ENCODE results near the gene MYO3B. TPM values are rescaled to one million over a fixed set of nuclear protein-coding genes. Genes with fewer than 3 reads are reported as not detected.

MYO3B gene
- polyA plus RNA-seq, 1 donor (not counting 4 experiments of a cell fraction or from before 2014, with no cell fraction given) = 4.4 TPM

- Histone ChIP-seq H3K9me3 (ENCODE audit: control insufficient read depth, low read depth, low read length) (no peaks in the 10 kb centered on the region), H4K20me1 (ENCODE audit: control insufficient read depth, extremely low read depth, insufficient read depth, low read length) (no peaks in the 10 kb centered on the region), H3K9ac (ENCODE audit: control insufficient read depth, extremely low read depth, insufficient read depth, low read length) (no peak overlapping the region), H3K4me2 (ENCODE audit: control insufficient read depth, extremely low read depth, insufficient read depth, low read depth, low read length) (no peak overlapping the region), H3K27me3 (ENCODE audit: control insufficient read depth, extremely low read depth, insufficient read depth, low read length) (no peaks in the 10 kb centered on the region), H2AFZ (ENCODE audit: control insufficient read depth, low read length) (no peak overlapping the region), H3K4me3 (ENCODE audit: control insufficient read depth in 2 of 3, extremely low read depth in 1 of 3, insufficient read depth in 2 of 3, low read depth in 1 of 3, low read length in 3 of 3) (no peak overlapping the region), H3K79me2 (ENCODE audit: control insufficient read depth, insufficient read depth, low read length) (no peaks in the 10 kb centered on the region), H3K27ac (ENCODE audit: control insufficient read depth, insufficient read depth, low read length) (no peak overlapping the region), H3K36me3 (ENCODE audit: control insufficient read depth in 2 of 2, extremely low read depth in 1 of 2, insufficient read depth in 2 of 2, low read length in 2 of 2) (no peaks in the 10 kb centered on the region), H3K4me1 (ENCODE audit: control insufficient read depth, extremely low read depth, insufficient read depth, low read length) (no peaks in the 10 kb centered on the region), H3K9me1 (ENCODE audit: control insufficient read depth, extremely low read depth, insufficient read depth, low read length) (no peaks in the 10 kb centered on the region)
- dilution Hi-C loops (cut with MboI; ENCODE audit: extremely low pct_ligation_motif_present, low sequenced_read_pairs) = no loop called here
- FAIRE-seq (no peak), DNase-seq (ENCODE audit: low read depth, low spot score) (no peak)
- no peak for TF ChIP-seq CTCF (optimal IDR thresholded peaks at IDR 0.05 in 1 of 3, IDR thresholded peaks at IDR 0.05 in 1 of 3, conservative IDR thresholded peaks at IDR 0.05 in 1 of 3; ENCODE audit: extremely low read depth in 1 of 3, insufficient read depth in 2 of 3, low read length in 3 of 3)
- no peak for TF ChIP-seq EZH2 (IDR thresholded peaks at IDR 0.05; ENCODE audit: low read length)
These were observed 114.5 kb downstream of the MYO3B start for GRCh38 chr2:170292415-170292814.

GRCh38 chr2:170297496-170297895, 119.5 kb downstream of the MYO3B start:
- Histone ChIP-seq H3K9me3 (ENCODE audit: control insufficient read depth, low read depth, low read length) (no peaks in the 10 kb centered on the region), H3K9me1 (ENCODE audit: control insufficient read depth, extremely low read depth, insufficient read depth, low read length) (no peaks in the 10 kb centered on the region), H3K4me3 (ENCODE audit: control insufficient read depth in 2 of 3, extremely low read depth in 1 of 3, insufficient read depth in 2 of 3, low read depth in 1 of 3, low read length in 3 of 3) (no peak overlapping the region), H2AFZ (ENCODE audit: control insufficient read depth, low read length) (no peak overlapping the region), H4K20me1 (ENCODE audit: control insufficient read depth, extremely low read depth, insufficient read depth, low read length) (no peaks in the 10 kb centered on the region), H3K36me3 (ENCODE audit: control insufficient read depth in 2 of 2, extremely low read depth in 1 of 2, insufficient read depth in 2 of 2, low read length in 2 of 2) (no peaks in the 10 kb centered on the region), H3K9ac (ENCODE audit: control insufficient read depth, extremely low read depth, insufficient read depth, low read length) (no peak overlapping the region), H3K4me1 (ENCODE audit: control insufficient read depth, extremely low read depth, insufficient read depth, low read length) (no peaks in the 10 kb centered on the region), H3K4me2 (ENCODE audit: control insufficient read depth, extremely low read depth, insufficient read depth, low read depth, low read length) (no peak overlapping the region), H3K79me2 (ENCODE audit: control insufficient read depth, insufficient read depth, low read length) (no peaks in the 10 kb centered on the region), H3K27me3 (ENCODE audit: control insufficient read depth, extremely low read depth, insufficient read depth, low read length) (no peaks in the 10 kb centered on the region), H3K27ac (ENCODE audit: control insufficient read depth, insufficient read depth, low read length) (no peak overlapping the region)
- no peak for DNase-seq (ENCODE audit: low read depth, low spot score)
- dilution Hi-C loops (cut with MboI; ENCODE audit: extremely low pct_ligation_motif_present, low sequenced_read_pairs) = no loop called here
- FAIRE-seq = no peak
- TF ChIP-seq CTCF (optimal IDR thresholded peaks at IDR 0.05 in 1 of 3, IDR thresholded peaks at IDR 0.05 in 1 of 3, conservative IDR thresholded peaks at IDR 0.05 in 1 of 3; ENCODE audit: extremely low read depth in 1 of 3, insufficient read depth in 2 of 3, low read length in 3 of 3) (no peak), EZH2 (IDR thresholded peaks at IDR 0.05; ENCODE audit: low read length) (no peak)
